Measurements from ENCODE around the gene ZNF396.

- no peak for TF ChIP-seq CTCF (conservative IDR thresholded peaks at IDR 0.05)
- TF ChIP-seq ZFX (IDR thresholded peaks at IDR 0.05) = no peak
These were observed 38.5 kb upstream of the ZNF396 start for GRCh38 chr18:35415511-35416073.
